ENCODE results near the gene XPO5.

DNA sequence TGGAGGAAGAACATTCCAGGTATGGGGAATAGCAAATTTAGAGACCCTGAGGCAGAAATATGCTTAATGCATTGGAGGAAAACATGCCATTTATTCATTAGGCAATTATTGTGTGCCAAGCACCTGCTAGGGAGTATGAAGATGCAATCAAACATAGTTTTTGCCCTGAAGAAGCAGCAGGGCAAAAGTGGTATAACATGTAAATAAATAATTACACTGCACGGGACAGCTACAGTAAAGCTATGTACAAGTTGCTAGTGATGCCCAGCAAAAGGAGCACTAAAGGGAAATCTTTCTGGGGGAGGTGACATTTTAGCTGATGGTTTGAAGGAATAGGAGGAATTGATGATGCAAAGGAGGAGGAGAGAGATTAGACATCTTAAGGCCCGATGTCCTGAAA, 99.1 kb downstream of the XPO5 start:
- no peak for TF ChIP-seq GATA2 (IDR thresholded peaks at IDR 0.05; ENCODE audit: low read depth, low read length)
- TF ChIP-seq GATA3 (IDR thresholded peaks at IDR 0.05; ENCODE audit: low read depth, low read length) = no peak

Measured in SH-SY5Y (cell line).